ENCODE data around the gene IKZF2.

Gene IKZF2

GRCh38 chr2:212998626-212999359 lies 152.6 kb downstream of the IKZF2 start:
- WGBS, 2 experiments (ENCODE audit: insufficient coverage in 2 of 2), result 80% methylated on average over 1 of the region's 2 CpGs; no CpG with 5 or more reads in 1 of the 2 experiments
- H3K9me3 ChIP-seq (ENCODE audit: control insufficient read depth, low read length), result no peaks in the 10 kb centered on the region
- no peaks in the 10 kb centered on the region for H3K36me3 ChIP-seq (ENCODE audit: control insufficient read depth, insufficient read depth, low read length)
- H3K4me3 ChIP-seq (ENCODE audit: extremely low read depth, insufficient read depth, low read length, poor library complexity, severe bottlenecking), result no peak overlapping the region
- H3K4me1 ChIP-seq (ENCODE audit: control insufficient read depth, insufficient read depth, low read length, poor library complexity, severe bottlenecking), result no peaks in the 10 kb centered on the region
- no peak overlapping the region for H3K27ac ChIP-seq (ENCODE audit: low read depth, low read length, severe bottlenecking)

GRCh38 chr2:212997526-212998020 lies 153.8 kb downstream of the IKZF2 start:
- Histone ChIP-seq H3K4me3 (ENCODE audit: extremely low read depth, insufficient read depth, low read length, poor library complexity, severe bottlenecking) (no peak overlapping the region), H3K9me3 (ENCODE audit: control insufficient read depth, low read length) (no peaks in the 10 kb centered on the region), H3K4me1 (ENCODE audit: control insufficient read depth, insufficient read depth, low read length, poor library complexity, severe bottlenecking) (no peaks in the 10 kb centered on the region), H3K36me3 (ENCODE audit: control insufficient read depth, insufficient read depth, low read length) (no peaks in the 10 kb centered on the region), H3K27ac (ENCODE audit: low read depth, low read length, severe bottlenecking) (no peak overlapping the region)
- WGBS, 2 experiments (ENCODE audit: insufficient coverage in 2 of 2), result 86 to 87% methylated on average over 3 of the region's 3 CpGs

- H3K4me3 ChIP-seq (ENCODE audit: extremely low read depth, insufficient read depth, low read length, poor library complexity, severe bottlenecking), result no peak overlapping the region
- H3K36me3 ChIP-seq (ENCODE audit: control insufficient read depth, insufficient read depth, low read length), result no peaks in the 10 kb centered on the region
- WGBS, 2 experiments (ENCODE audit: insufficient coverage in 2 of 2), result no CpG with 5 or more reads among the region's 2 CpGs
- H3K27ac ChIP-seq (ENCODE audit: low read depth, low read length, severe bottlenecking), result no peak overlapping the region
- H3K4me1 ChIP-seq (ENCODE audit: control insufficient read depth, insufficient read depth, low read length, poor library complexity, severe bottlenecking), result no peaks in the 10 kb centered on the region
- no peaks in the 10 kb centered on the region for H3K9me3 ChIP-seq (ENCODE audit: control insufficient read depth, low read length)
Observed at GRCh38 chr2:212995920-212996319, 155.5 kb downstream of the IKZF2 start.

- Histone ChIP-seq H3K4me3 (ENCODE audit: extremely low read depth, insufficient read depth, low read length, poor library complexity, severe bottlenecking) (no peak overlapping the region), H3K27ac (ENCODE audit: low read depth, low read length, severe bottlenecking) (no peak overlapping the region), H3K9me3 (ENCODE audit: control insufficient read depth, low read length) (no peaks in the 10 kb centered on the region), H3K36me3 (ENCODE audit: control insufficient read depth, insufficient read depth, low read length) (no peaks in the 10 kb centered on the region), H3K4me1 (ENCODE audit: control insufficient read depth, insufficient read depth, low read length, poor library complexity, severe bottlenecking) (no peaks in the 10 kb centered on the region)
Observed at GRCh38 chr2:212994976-212995375, 156.4 kb downstream of the IKZF2 start.

DNA sequence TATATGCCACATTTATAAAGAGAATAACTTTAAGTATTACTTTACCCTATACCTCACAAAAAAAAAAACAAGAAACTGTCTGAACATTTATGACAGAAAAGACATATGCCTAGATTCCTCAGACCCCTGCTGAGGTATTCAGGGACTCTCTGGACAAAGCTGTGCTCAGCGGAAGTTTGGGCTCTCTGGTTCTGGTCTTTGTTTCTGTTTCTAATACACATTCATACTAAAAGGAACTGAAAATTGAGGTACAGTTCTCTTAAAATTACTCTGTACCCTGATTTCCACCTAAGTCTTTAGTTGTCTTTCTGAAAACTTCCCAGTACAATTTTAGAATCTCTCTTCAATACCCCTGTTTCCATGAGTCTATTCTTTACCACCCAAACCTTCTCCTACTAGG lies 160.3 kb downstream of the IKZF2 start:
- Histone ChIP-seq H3K36me3 (ENCODE audit: control insufficient read depth, insufficient read depth, low read length) (no peaks in the 10 kb centered on the region), H3K9me3 (ENCODE audit: control insufficient read depth, low read length) (no peaks in the 10 kb centered on the region), H3K27ac (ENCODE audit: low read depth, low read length, severe bottlenecking) (no peak overlapping the region), H3K4me3 (ENCODE audit: extremely low read depth, insufficient read depth, low read length, poor library complexity, severe bottlenecking) (no peak overlapping the region), H3K4me1 (ENCODE audit: control insufficient read depth, insufficient read depth, low read length, poor library complexity, severe bottlenecking) (no peaks in the 10 kb centered on the region)
- WGBS, 2 experiments (ENCODE audit: insufficient coverage in 2 of 2), result 100% methylated on average over 1 of the region's 1 CpG; no CpG with 5 or more reads in 1 of the 2 experiments

DNA sequence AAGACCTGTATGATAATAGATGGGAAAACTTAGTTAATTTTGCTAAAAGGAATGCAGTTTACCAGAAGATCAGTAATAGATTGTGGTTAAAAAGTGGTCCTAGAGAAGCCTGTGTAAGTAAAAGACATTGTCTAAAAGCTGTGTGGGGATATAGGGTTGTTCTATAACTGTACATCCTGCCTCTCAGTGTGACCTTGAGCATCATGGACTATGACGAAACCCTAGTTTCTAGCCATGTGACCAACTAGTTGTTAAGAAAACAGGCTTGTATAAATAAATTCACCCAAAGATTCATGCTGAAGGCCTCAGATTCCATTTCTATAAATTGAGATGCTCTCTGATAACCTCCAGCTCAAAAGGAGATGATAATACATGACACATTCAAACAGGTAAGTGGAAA lies 160.7 kb downstream of the IKZF2 start:
- Histone ChIP-seq H3K36me3 (ENCODE audit: control insufficient read depth, insufficient read depth, low read length) (no peaks in the 10 kb centered on the region), H3K4me3 (ENCODE audit: extremely low read depth, insufficient read depth, low read length, poor library complexity, severe bottlenecking) (no peak overlapping the region), H3K4me1 (ENCODE audit: control insufficient read depth, insufficient read depth, low read length, poor library complexity, severe bottlenecking) (no peaks in the 10 kb centered on the region), H3K27ac (ENCODE audit: low read depth, low read length, severe bottlenecking) (no peak overlapping the region), H3K9me3 (ENCODE audit: control insufficient read depth, low read length) (no peaks in the 10 kb centered on the region)
- 100% methylated on average over 1 of the region's 1 CpG; no CpG with 5 or more reads in 1 of the 2 experiments for WGBS, 2 experiments (ENCODE audit: insufficient coverage in 2 of 2)

DNA sequence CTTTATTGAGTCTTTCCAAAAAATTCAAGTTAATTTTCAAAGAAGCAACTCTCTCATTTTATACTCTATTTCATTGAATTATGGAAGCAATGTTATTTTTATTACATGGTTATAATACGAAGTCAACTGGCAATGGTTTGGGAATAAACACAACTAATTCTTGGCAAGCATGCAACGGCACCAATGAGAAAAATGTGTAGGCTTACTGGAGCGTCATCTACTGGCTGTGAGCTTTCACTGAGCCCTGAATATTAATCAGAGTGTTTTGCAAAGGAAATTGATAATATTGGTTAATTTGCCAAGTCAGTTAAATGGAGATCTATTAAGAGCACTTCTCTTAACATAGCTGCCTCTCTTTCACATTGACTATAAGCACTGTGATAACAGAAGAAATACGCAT lies 163.9 kb downstream of the IKZF2 start:
- H3K4me3 ChIP-seq (ENCODE audit: extremely low read depth, insufficient read depth, low read length, poor library complexity, severe bottlenecking), result no peak overlapping the region
- H3K27ac ChIP-seq (ENCODE audit: low read depth, low read length, severe bottlenecking), result no peak overlapping the region
- 87 to 94% methylated on average over 2 to 3 of the region's 4 CpGs for WGBS, 2 experiments (ENCODE audit: insufficient coverage in 2 of 2)
- no peaks in the 10 kb centered on the region for H3K9me3 ChIP-seq (ENCODE audit: control insufficient read depth, low read length)
- H3K4me1 ChIP-seq (ENCODE audit: control insufficient read depth, insufficient read depth, low read length, poor library complexity, severe bottlenecking), result no peaks in the 10 kb centered on the region
- H3K36me3 ChIP-seq (ENCODE audit: control insufficient read depth, insufficient read depth, low read length), result no peaks in the 10 kb centered on the region

- Histone ChIP-seq H3K36me3 (ENCODE audit: control insufficient read depth, insufficient read depth, low read length) (no peaks in the 10 kb centered on the region), H3K9me3 (ENCODE audit: control insufficient read depth, low read length) (no peaks in the 10 kb centered on the region), H3K27ac (ENCODE audit: low read depth, low read length, severe bottlenecking) (no peak overlapping the region), H3K4me1 (ENCODE audit: control insufficient read depth, insufficient read depth, low read length, poor library complexity, severe bottlenecking) (peaks cover 7% of the 10 kb centered on the region), H3K4me3 (ENCODE audit: extremely low read depth, insufficient read depth, low read length, poor library complexity, severe bottlenecking) (no peak overlapping the region)
- WGBS, 2 experiments (ENCODE audit: insufficient coverage in 2 of 2), result 88 to 92% methylated on average over 5 to 6 of the region's 6 CpGs
Observed at GRCh38 chr2:212984129-212984528, 167.3 kb downstream of the IKZF2 start.

DNA sequence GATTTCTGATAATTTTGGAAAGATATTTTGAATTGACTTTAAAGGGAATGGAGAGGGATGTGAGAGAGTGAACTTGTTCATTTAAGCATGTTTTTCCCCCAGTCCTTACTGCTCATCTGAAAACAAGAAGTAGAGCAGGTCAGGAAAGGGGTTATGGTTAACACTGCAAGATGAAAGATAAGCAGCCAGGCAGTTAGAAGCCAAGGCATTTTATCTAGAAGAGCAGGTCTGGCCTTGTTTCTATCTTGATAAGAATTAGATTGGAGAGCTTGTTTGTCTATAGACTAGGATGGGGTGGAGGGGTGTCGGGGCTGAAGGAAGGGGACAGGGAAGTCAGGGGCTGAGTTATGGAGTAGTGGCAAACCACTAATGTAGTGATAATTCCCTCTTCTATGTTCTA lies 171.6 kb downstream of the IKZF2 start:
- Histone ChIP-seq H3K4me3 (ENCODE audit: extremely low read depth, insufficient read depth, low read length, poor library complexity, severe bottlenecking) (no peak overlapping the region), H3K36me3 (ENCODE audit: control insufficient read depth, insufficient read depth, low read length) (no peaks in the 10 kb centered on the region), H3K4me1 (ENCODE audit: control insufficient read depth, insufficient read depth, low read length, poor library complexity, severe bottlenecking) (peaks cover 8% of the 10 kb centered on the region), H3K27ac (ENCODE audit: low read depth, low read length, severe bottlenecking) (no peak overlapping the region), H3K9me3 (ENCODE audit: control insufficient read depth, low read length) (no peaks in the 10 kb centered on the region)
- 80 to 83% methylated on average over 1 of the region's 1 CpG for WGBS, 2 experiments (ENCODE audit: insufficient coverage in 2 of 2)

DNA sequence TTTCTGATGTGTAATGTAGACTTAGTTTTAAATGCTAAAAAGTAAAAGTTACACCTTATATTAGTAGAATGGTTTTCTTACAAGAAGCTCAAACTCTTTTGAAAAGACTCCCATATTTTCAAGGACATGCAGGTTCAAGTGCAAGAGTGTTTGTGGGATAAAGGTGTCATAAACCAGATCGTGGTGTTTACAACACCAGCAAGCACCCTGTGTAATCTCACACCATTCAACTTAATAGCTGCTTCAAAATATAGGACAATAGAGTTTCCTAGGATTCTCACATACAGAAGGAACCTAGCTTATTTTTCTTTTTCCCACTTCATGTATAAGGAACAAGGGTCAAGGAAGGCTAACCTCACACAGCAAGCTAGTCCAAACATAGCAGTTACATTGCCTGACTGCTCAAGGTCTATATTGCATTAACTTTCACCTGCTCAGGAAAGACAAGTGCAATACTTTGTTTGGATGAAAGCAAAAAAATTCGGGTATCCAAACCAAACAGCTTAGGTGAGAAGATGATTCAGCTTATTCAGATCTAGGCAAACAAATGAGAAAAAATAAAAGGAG lies 172.3 kb downstream of the IKZF2 start:
- no CpG with 5 or more reads among the region's 2 CpGs for WGBS, 2 experiments (ENCODE audit: insufficient coverage in 2 of 2)
- no peaks in the 10 kb centered on the region for H3K36me3 ChIP-seq (ENCODE audit: control insufficient read depth, insufficient read depth, low read length)
- no peak overlapping the region for H3K4me3 ChIP-seq (ENCODE audit: extremely low read depth, insufficient read depth, low read length, poor library complexity, severe bottlenecking)
- no peaks in the 10 kb centered on the region for H3K9me3 ChIP-seq (ENCODE audit: control insufficient read depth, low read length)
- H3K4me1 ChIP-seq (ENCODE audit: control insufficient read depth, insufficient read depth, low read length, poor library complexity, severe bottlenecking), result peaks cover 8% of the 10 kb centered on the region
- H3K27ac ChIP-seq (ENCODE audit: low read depth, low read length, severe bottlenecking), result no peak overlapping the region

GRCh38 chr2:212977152-212977551 lies 174.3 kb downstream of the IKZF2 start:
- WGBS, 2 experiments (ENCODE audit: insufficient coverage in 2 of 2), result 85 to 95% methylated on average over 2 of the region's 2 CpGs
- H3K36me3 ChIP-seq (ENCODE audit: control insufficient read depth, insufficient read depth, low read length), result no peaks in the 10 kb centered on the region
- peaks cover 8% of the 10 kb centered on the region for H3K4me1 ChIP-seq (ENCODE audit: control insufficient read depth, insufficient read depth, low read length, poor library complexity, severe bottlenecking)

More at GRCh38 chr2:212977152-212977551, 174.3 kb downstream of the IKZF2 start:
- Histone ChIP-seq H3K4me3 (ENCODE audit: extremely low read depth, insufficient read depth, low read length, poor library complexity, severe bottlenecking) (no peak overlapping the region), H3K27ac (ENCODE audit: low read depth, low read length, severe bottlenecking) (no peak overlapping the region), H3K9me3 (ENCODE audit: control insufficient read depth, low read length) (no peaks in the 10 kb centered on the region)
